ENCODE data around the gene RAPGEF3.

RAPGEF3 gene

GRCh38 chr12:47795814-47796411 lies 37.2 kb upstream of the RAPGEF3 start:
- H3K4me3 ChIP-seq (ENCODE audit: low read length), result no peak overlapping the region
- TF ChIP-seq CTCF (conservative IDR thresholded peaks at IDR 0.05; ENCODE audit: low read length), result no peak
- DNase-seq (ENCODE audit: low read depth), result no peak

GRCh38 chr12:47795121-47795813 lies 36.6 kb upstream of the RAPGEF3 start:
- no peak for TF ChIP-seq CTCF (conservative IDR thresholded peaks at IDR 0.05; ENCODE audit: low read length)
- no peak overlapping the region for H3K4me3 ChIP-seq (ENCODE audit: low read length)
- DNase-seq (ENCODE audit: low read depth), result no peak

- no peak for TF ChIP-seq CTCF (conservative IDR thresholded peaks at IDR 0.05; ENCODE audit: low read length)
- no peak for DNase-seq (ENCODE audit: low read depth)
- no peak overlapping the region for H3K4me3 ChIP-seq (ENCODE audit: low read length)
Measured at GRCh38 chr12:47794679-47795078, 36.0 kb upstream of the RAPGEF3 start.

GRCh38 chr12:47793015-47793681 lies 34.5 kb upstream of the RAPGEF3 start:
- no peak for TF ChIP-seq CTCF (conservative IDR thresholded peaks at IDR 0.05; ENCODE audit: low read length)
- no peak for DNase-seq (ENCODE audit: low read depth)
- no peak overlapping the region for H3K4me3 ChIP-seq (ENCODE audit: low read length)

- DNase-seq (ENCODE audit: low read depth), result no peak
- no peak for TF ChIP-seq CTCF (conservative IDR thresholded peaks at IDR 0.05; ENCODE audit: low read length)
- H3K4me3 ChIP-seq (ENCODE audit: low read length), result no peak overlapping the region
Measured at GRCh38 chr12:47791874-47792273, 33.2 kb upstream of the RAPGEF3 start.

GRCh38 chr12:47791351-47791746 lies 32.7 kb upstream of the RAPGEF3 start:
- TF ChIP-seq CTCF (conservative IDR thresholded peaks at IDR 0.05; ENCODE audit: low read length), result no peak
- DNase-seq (ENCODE audit: low read depth), result no peak
- H3K4me3 ChIP-seq (ENCODE audit: low read length), result no peak overlapping the region
